AG08395 (cell line): ENCODE data around the gene DZIP1.
A peak's percentile ranks its signal among the peaks of the same experiment; 100 is the strongest.

Experiments used
- DNase-seq: peaks from one replicate; pipeline ENCODE4 v3.0.0; 2012; ENCODE audit warnings: mixed read lengths, low spot score

DZIP1 gene

DNA sequence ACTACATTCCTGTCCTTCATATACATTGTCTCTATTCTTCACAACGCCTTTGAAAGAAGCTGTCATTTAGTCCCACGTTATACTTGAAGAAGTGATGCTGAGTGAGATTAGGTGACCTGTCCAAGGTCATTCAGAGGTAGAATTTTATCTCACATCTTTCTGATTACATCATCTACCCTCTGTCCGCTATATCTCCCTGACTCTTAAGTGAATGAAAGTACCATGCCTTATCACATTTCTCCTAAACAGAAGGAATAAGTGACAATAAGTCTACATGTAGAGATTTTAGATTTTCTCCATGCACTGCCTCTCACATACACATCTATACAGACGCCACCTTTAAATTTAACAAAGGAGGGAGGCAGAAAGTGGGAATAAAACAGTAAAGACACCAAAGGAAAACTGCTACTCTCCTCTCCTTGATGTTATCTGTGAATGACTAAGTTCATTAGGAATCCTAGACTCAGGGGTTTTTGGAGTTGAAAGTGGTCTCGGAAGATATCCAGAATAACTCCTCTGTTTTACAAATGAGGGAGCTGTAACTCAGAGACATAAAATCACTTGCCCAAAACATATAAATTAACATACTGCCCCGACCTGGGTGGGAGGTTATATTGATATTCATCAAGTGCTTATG lies 96.9 kb downstream of the DZIP1 start:
- DNase-seq: no peak

GRCh38 chr13:95546919-95547318 lies 97.6 kb downstream of the DZIP1 start:
- DNase-seq: no peak

GRCh38 chr13:95544293-95544692 lies 100.2 kb downstream of the DZIP1 start:
- no peak for DNase-seq

GRCh38 chr13:95541911-95542474 lies 102.5 kb downstream of the DZIP1 start:
- DNase-seq: no peak

DNA sequence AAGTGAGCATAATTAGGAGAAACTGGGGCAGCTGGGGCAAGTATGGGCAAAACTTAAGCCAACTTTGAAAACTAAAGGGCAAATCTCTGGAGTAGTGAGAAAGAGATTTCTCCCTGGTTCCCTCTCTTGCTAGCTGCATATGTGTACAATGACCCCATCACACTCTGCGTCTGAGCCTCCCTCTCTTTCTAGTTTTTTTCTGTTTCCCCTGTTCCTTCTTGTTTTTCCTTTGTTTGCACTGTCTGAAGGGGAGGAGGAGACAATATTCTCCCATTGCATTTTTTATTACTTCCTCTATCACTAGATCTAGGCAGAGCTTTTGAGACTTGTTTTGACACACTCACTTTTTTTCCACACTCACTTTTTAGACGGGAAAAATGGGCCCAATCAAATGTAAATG lies 103.2 kb downstream of the DZIP1 start:
- no peak for DNase-seq

DNA sequence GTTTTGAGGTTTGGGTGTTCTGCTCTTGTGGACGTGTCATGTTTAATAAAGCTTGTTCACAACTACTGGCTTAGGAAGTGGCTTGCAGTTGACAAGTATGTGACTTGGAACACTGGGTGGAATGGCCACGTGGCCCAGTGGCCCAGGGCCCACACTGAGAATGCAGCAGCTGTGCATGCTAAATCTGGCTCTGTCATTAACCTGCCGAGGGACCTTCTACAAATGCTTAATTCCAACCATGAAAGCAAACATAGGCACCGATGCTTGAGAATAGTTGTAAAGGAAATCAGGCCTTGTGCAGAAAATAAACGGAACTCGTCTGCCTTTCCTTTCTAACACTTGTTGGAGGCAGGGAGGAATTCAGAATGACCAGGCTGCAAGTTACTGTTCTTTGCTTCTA lies 103.6 kb downstream of the DZIP1 start:
- DNase-seq: no peak

GRCh38 chr13:95536632-95537241 lies 107.8 kb downstream of the DZIP1 start:
- DNase-seq: no peak

DNA sequence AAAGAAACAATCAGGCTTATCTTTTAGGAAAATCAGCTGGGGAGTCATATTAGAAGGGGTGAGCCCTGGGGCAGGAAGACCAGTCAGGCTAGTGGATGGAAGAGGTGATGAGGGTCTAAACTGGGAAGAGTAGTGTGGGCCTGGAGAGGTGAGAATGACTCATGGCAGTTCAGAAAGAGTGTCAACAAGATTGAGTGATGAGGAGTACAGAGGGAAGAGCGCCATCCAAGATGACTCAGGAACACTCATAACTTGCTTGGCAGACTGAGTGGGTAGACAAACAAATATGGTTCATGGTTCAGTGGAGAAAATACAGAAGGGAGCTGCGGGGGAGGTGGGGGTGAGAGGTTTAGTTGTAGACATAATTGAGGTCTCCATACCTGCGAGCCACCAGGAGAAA lies 109.3 kb downstream of the DZIP1 start:
- DNase-seq: peak; percentile 13

- DNase-seq: no peak
Observed at GRCh38 chr13:95533545-95534160, 110.9 kb downstream of the DZIP1 start.

- DNase-seq: no peak
Observed at GRCh38 chr13:95530178-95530577, 114.3 kb downstream of the DZIP1 start.
